CD4-positive, CD25-positive, alpha-beta regulatory T cell (primary cell): Measurements from ENCODE around the gene NDRG3. TPM values are rescaled to one million over a fixed set of nuclear protein-coding genes. Genes with fewer than 3 reads are reported as not detected.

Experiments used
- ATAC-seq, 2 donors: fragments of 150-1000 bp; cut with Tn5 transposase; one replicate each; pipeline ENCODE4 v1.10.0; 2021; ENCODE audit warnings: low read depth in 2 of 2, moderate number of reproducible peaks in 2 of 2, moderate library complexity in 1 of 2
- DNase-seq, 3 donors: peaks; one replicate each; pipeline versions ENCODE4 v3.0.0 to v3.0.0-alpha.2; 2012 to 2022; ENCODE audit warnings: mixed read lengths in 1 of 3
- H3K27ac ChIP-seq: one replicate; pipeline ENCODE4 v1.7.0; 2013; ENCODE audit warnings: mild to moderate bottlenecking, low read length; ENCODE audit not compliant: insufficient read depth, poor library complexity, severe bottlenecking
- H3K27me3 ChIP-seq: one replicate; pipeline ENCODE4 v1.7.0; 2013; ENCODE audit warnings: low read length; ENCODE audit not compliant: control insufficient read depth, insufficient read depth
- H3K36me3 ChIP-seq: one replicate; pipeline ENCODE4 v1.7.0; 2013; ENCODE audit warnings: mild to moderate bottlenecking, low read length, moderate library complexity; ENCODE audit not compliant: control insufficient read depth, insufficient read depth
- H3K4me1 ChIP-seq: 2 replicates; pipeline ENCODE4 v1.7.0; 2013; ENCODE audit warnings: mild to moderate bottlenecking, low read length; ENCODE audit not compliant: insufficient read depth, control insufficient read depth, poor library complexity, severe bottlenecking
- H3K4me3 ChIP-seq: one replicate; pipeline ENCODE4 v1.7.0; 2013; ENCODE audit warnings: low read depth, mild to moderate bottlenecking, low read length, moderate library complexity
- H3K9me3 ChIP-seq, 2 experiments: 1 replicate in 1 of 2; 2 replicates in 1 of 2; pipeline ENCODE4 v1.7.0; 2013; ENCODE audit warnings: low read length in 2 of 2, mild to moderate bottlenecking in 1 of 2, moderate library complexity in 1 of 2; ENCODE audit not compliant: control insufficient read depth in 2 of 2
- H3K27ac Mint-ChIP-seq, 3 donors: one replicate each; pipeline ENCODE4 v1.8.0; 2020 to 2022; ENCODE audit warnings: mild to moderate bottlenecking in 3 of 3, mixed read lengths in 3 of 3, moderate library complexity in 2 of 3
- H3K27me3 Mint-ChIP-seq: one replicate; pipeline ENCODE4 v1.8.0; 2022; ENCODE audit warnings: mild to moderate bottlenecking, mixed read lengths
- H3K36me3 Mint-ChIP-seq: one replicate; pipeline ENCODE4 v1.8.0; 2020; ENCODE audit warnings: mixed read lengths
- H3K4me1 Mint-ChIP-seq, 4 donors: one replicate each; pipeline ENCODE4 v1.8.0; 2020 to 2022; ENCODE audit warnings: mixed read lengths in 4 of 4, mild to moderate bottlenecking in 1 of 4
- H3K4me3 Mint-ChIP-seq, 4 donors: one replicate each; pipeline ENCODE4 v1.8.0; 2020 to 2022; ENCODE audit warnings: mild to moderate bottlenecking in 4 of 4, mixed read lengths in 4 of 4, moderate library complexity in 3 of 4
- H3K9me3 Mint-ChIP-seq, 7 donors: one replicate each; pipeline ENCODE4 v1.8.0; 2020 to 2022; ENCODE audit warnings: mixed read lengths in 7 of 7, mild to moderate bottlenecking in 3 of 7, moderate library complexity in 2 of 7
- polyA plus RNA-seq, 4 donors: library from polyadenylated mRNA; unstranded; fragments of 300-500 nt; fragmentation: Illumina TruSeq; gene quantifications; one replicate each; pipeline ENCODE4 v1.2.3, GENCODE V29; 2021
- total RNA-seq: library from RNA; stranded (reverse); gene quantifications from one replicate; pipeline ENCODE4 v1.2.3, GENCODE V29; 2022

NDRG3 gene
- total and polyA plus RNA-seq, 5 donors from 2014 or later: 26.7 to 57.2 (median 54.8) TPM

GRCh38 chr20:36742558-36742957, 3.3 kb downstream of the NDRG3 start:
- H3K36me3 Mint-ChIP-seq: no peaks in the 10 kb centered on the region

GRCh38 chr20:36741072-36741471, 4.8 kb downstream of the NDRG3 start:
- DNase-seq (no peak), ATAC-seq (no peak)
- Mint-ChIP-seq H3K27ac (peak overlapping the region in 1 of 3 donors; percentile 3), H3K4me1 (peaks cover 13 to 34% (median 18%) of the 10 kb centered on the region in 4 donors), H3K9me3 (no peaks in the 10 kb centered on the region), H3K27me3 (no peaks in the 10 kb centered on the region), H3K4me3 (peak overlapping the region in 1 of 4 donors; percentile 66), H3K36me3 (no peaks in the 10 kb centered on the region)
- Histone ChIP-seq H3K4me3 (no peak overlapping the region), H3K27me3 (no peaks in the 10 kb centered on the region), H3K36me3 (no peaks in the 10 kb centered on the region), H3K9me3 (no peaks in the 10 kb centered on the region), H3K4me1 (peaks cover 13% of the 10 kb centered on the region), H3K27ac (no peak overlapping the region)

More at GRCh38 chr20:36742558-36742957, 3.3 kb downstream of the NDRG3 start:
- no peak overlapping the region for H3K27ac ChIP-seq
- H3K4me1 ChIP-seq: peaks cover 18% of the 10 kb centered on the region
- ATAC-seq (no peak), DNase-seq (no peak)
- no peaks in the 10 kb centered on the region for H3K9me3 Mint-ChIP-seq
- H3K4me1 Mint-ChIP-seq: peaks cover 13 to 33% (median 20%) of the 10 kb centered on the region in 4 donors
- H3K4me3 ChIP-seq: no peak overlapping the region
- H3K27ac Mint-ChIP-seq: no peak overlapping the region
- no peaks in the 10 kb centered on the region for H3K27me3 Mint-ChIP-seq
- H3K4me3 Mint-ChIP-seq: peak overlapping the region in 1 of 4 donors; percentile 75
- no peaks in the 10 kb centered on the region for H3K36me3 ChIP-seq
- no peaks in the 10 kb centered on the region for H3K9me3 ChIP-seq
- H3K27me3 ChIP-seq: no peaks in the 10 kb centered on the region

GRCh38 chr20:36737183-36737499, 8.7 kb downstream of the NDRG3 start:
- Mint-ChIP-seq H3K36me3 (no peaks in the 10 kb centered on the region), H3K4me1 (peaks cover 14 to 38% (median 25%) of the 10 kb centered on the region in 4 donors)
- no peak overlapping the region for H3K27ac ChIP-seq

GRCh38 chr20:36736451-36737182, 9.3 kb downstream of the NDRG3 start:
- H3K4me1 Mint-ChIP-seq: peaks cover 14 to 34% (median 25%) of the 10 kb centered on the region in 4 donors

More at GRCh38 chr20:36737183-36737499, 8.7 kb downstream of the NDRG3 start:
- Histone ChIP-seq H3K27me3 (no peaks in the 10 kb centered on the region), H3K36me3 (no peaks in the 10 kb centered on the region), H3K9me3 (no peaks in the 10 kb centered on the region), H3K4me3 (no peak overlapping the region), H3K4me1 (peaks cover 15% of the 10 kb centered on the region)
- peak overlapping the region in 2 of 3 donors; percentile 15 to 54 for H3K27ac Mint-ChIP-seq
- no peak overlapping the region for H3K4me3 Mint-ChIP-seq
- DNase-seq (no peak), ATAC-seq (no peak)
- H3K27me3 Mint-ChIP-seq: no peaks in the 10 kb centered on the region
- H3K9me3 Mint-ChIP-seq: peaks cover 0 to 1% (median 0%) of the 10 kb centered on the region in 7 donors

GRCh38 chr20:36732456-36732855, 13.4 kb downstream of the NDRG3 start:
- Mint-ChIP-seq H3K36me3 (peaks cover 4% of the 10 kb centered on the region), H3K4me1 (peaks cover 18 to 32% (median 24%) of the 10 kb centered on the region in 4 donors), H3K27ac (peak overlapping the region; percentile 69 to 92 (median 88)), H3K9me3 (peaks cover 0 to 1% (median 0%) of the 10 kb centered on the region in 7 donors), H3K27me3 (no peaks in the 10 kb centered on the region), H3K4me3 (peak overlapping the region in 1 of 4 donors; percentile 48)
- Histone ChIP-seq H3K36me3 (no peaks in the 10 kb centered on the region), H3K4me3 (no peak overlapping the region), H3K27me3 (no peaks in the 10 kb centered on the region), H3K4me1 (peaks cover 15% of the 10 kb centered on the region), H3K9me3 (no peaks in the 10 kb centered on the region), H3K27ac (no peak overlapping the region)
- DNase-seq: no peak
- ATAC-seq: no peak

More at GRCh38 chr20:36736451-36737182, 9.3 kb downstream of the NDRG3 start:
- Mint-ChIP-seq H3K27ac (peak overlapping the region in 2 of 3 donors; percentile 15 to 54), H3K4me3 (no peak overlapping the region), H3K36me3 (no peaks in the 10 kb centered on the region), H3K9me3 (peaks cover 0 to 1% (median 0%) of the 10 kb centered on the region in 7 donors), H3K27me3 (no peaks in the 10 kb centered on the region)
- no peaks in the 10 kb centered on the region for H3K36me3 ChIP-seq
- no peaks in the 10 kb centered on the region for H3K27me3 ChIP-seq
- ATAC-seq (no peak), DNase-seq (no peak)
- no peaks in the 10 kb centered on the region for H3K9me3 ChIP-seq
- H3K4me3 ChIP-seq: no peak overlapping the region
- H3K27ac ChIP-seq: no peak overlapping the region
- peaks cover 15% of the 10 kb centered on the region for H3K4me1 ChIP-seq

GRCh38 chr20:36728986-36729385, 16.9 kb downstream of the NDRG3 start:
- no peak for ATAC-seq
- Histone ChIP-seq H3K27me3 (no peaks in the 10 kb centered on the region), H3K9me3 (no peaks in the 10 kb centered on the region), H3K4me1 (peaks cover 12% of the 10 kb centered on the region), H3K36me3 (no peaks in the 10 kb centered on the region), H3K27ac (no peak overlapping the region), H3K4me3 (no peak overlapping the region)
- Mint-ChIP-seq H3K27ac (no peak overlapping the region), H3K4me1 (peaks cover 9 to 16% (median 12%) of the 10 kb centered on the region in 4 donors), H3K9me3 (no peaks in the 10 kb centered on the region), H3K4me3 (no peak overlapping the region), H3K27me3 (no peaks in the 10 kb centered on the region), H3K36me3 (peaks cover 7% of the 10 kb centered on the region)
- peak in 1 of 3 donors; percentile 47 for DNase-seq

- DNase-seq (no peak), ATAC-seq (no peak)
- Mint-ChIP-seq H3K9me3 (no peaks in the 10 kb centered on the region), H3K4me1 (peaks cover 0 to 11% (median 4%) of the 10 kb centered on the region in 4 donors), H3K36me3 (peaks cover 11% of the 10 kb centered on the region), H3K4me3 (no peak overlapping the region), H3K27me3 (no peaks in the 10 kb centered on the region), H3K27ac (no peak overlapping the region)
- Histone ChIP-seq H3K4me3 (no peak overlapping the region), H3K27ac (no peak overlapping the region), H3K4me1 (no peaks in the 10 kb centered on the region), H3K36me3 (peaks cover 5% of the 10 kb centered on the region), H3K9me3 (no peaks in the 10 kb centered on the region), H3K27me3 (no peaks in the 10 kb centered on the region)
These were observed 19.7 kb downstream of the NDRG3 start for GRCh38 chr20:36726168-36726567.

- Histone ChIP-seq H3K27me3 (no peaks in the 10 kb centered on the region), H3K4me3 (no peak overlapping the region), H3K9me3 (no peaks in the 10 kb centered on the region), H3K27ac (no peak overlapping the region), H3K36me3 (peaks cover 13% of the 10 kb centered on the region), H3K4me1 (no peaks in the 10 kb centered on the region)
- DNase-seq: no peak
- no peak for ATAC-seq
- Mint-ChIP-seq H3K9me3 (no peaks in the 10 kb centered on the region), H3K4me1 (peaks cover 0 to 10% (median 3%) of the 10 kb centered on the region in 4 donors), H3K27me3 (no peaks in the 10 kb centered on the region), H3K27ac (peak overlapping the region in 1 of 3 donors; percentile 38), H3K36me3 (peaks cover 22% of the 10 kb centered on the region), H3K4me3 (no peak overlapping the region)
These were observed 25.4 kb downstream of the NDRG3 start for GRCh38 chr20:36720510-36720909.
